A549 (cell line): Measurements from ENCODE around the gene LSS. TPM values are rescaled to one million over a fixed set of nuclear protein-coding genes. Genes with fewer than 3 reads are reported as not detected.

Experiments used
- ATAC-seq, 2 experiments: fragments of 200-7000 bp in 1 of 2; fragments of >200 bp in 1 of 2; cut with Nextera tagmentation in 1 of 2; cut with Tn5 transposase in 1 of 2; 3 replicates each; pipeline versions ENCODE4 v1.8.0 to v1.9.1; 2018 to 2020; ENCODE audit warnings: mild to moderate bottlenecking in 1 of 2, moderate library complexity in 1 of 2
- CTCF ChIA-PET: fragments of 300-600 bp; sonication (Branson Sonifier 250); formaldehyde crosslinking; extraction: SDS; loops from one replicate; lab custom pipeline; 2021; ENCODE audit warnings: antibody characterized with exemption, inconsistent platforms; lab: Yijun Ruan, JAX
- POLR2A ChIA-PET: fragments of 350-600 bp; formaldehyde crosslinking; extraction: SDS; loops from one replicate; lab custom pipeline; 2021; ENCODE audit warnings: antibody characterized with exemption, inconsistent platforms; lab: Yijun Ruan, JAX
- DNase-seq, 2 experiments: peaks; one replicate each; pipeline versions ENCODE4 v3.0.0 to v3.0.0-alpha.2; 2011 to 2016; ENCODE audit warnings: low read depth in 1 of 2, low spot score in 1 of 2
- FAIRE-seq: peaks from 2 replicates; lab custom pipeline; 2011; peaks lifted over from hg19 to GRCh38; lab: Jason Lieb, UNC
- H3K27ac ChIP-seq, 2 experiments: fragments of >200 bp; sonication (Bioruptor Twin); formaldehyde crosslinking; 3 replicates each; pipeline ENCODE4 v1.5.1; 2016 to 2017
- H3K4me1 ChIP-seq: fragments of >200 bp; sonication (Bioruptor Twin); formaldehyde crosslinking; 3 replicates; pipeline ENCODE4 v1.6.1; 2016
- H3K4me2 ChIP-seq: fragments of >200 bp; sonication (Bioruptor Twin); formaldehyde crosslinking; 3 replicates; pipeline ENCODE4 v1.6.1; 2016
- H3K4me3 ChIP-seq: fragments of >200 bp; sonication (Bioruptor Twin); formaldehyde crosslinking; 3 replicates; pipeline ENCODE4 v1.5.1; 2016
- H3K9me3 ChIP-seq: fragments of >200 bp; sonication (Bioruptor Twin); formaldehyde crosslinking; 3 replicates; pipeline ENCODE4 v1.6.1; 2016
- BHLHE40 ChIP-seq: IDR thresholded peaks from 2 replicates; pipeline ENCODE4 v1.6.1; 2012; ENCODE audit warnings: low read depth, low read length, inconsistent platforms
- CEBPB ChIP-seq, 2 experiments: fragments of >200 bp in 1 of 2; sonication (Bioruptor Twin) in 1 of 2; formaldehyde crosslinking in 1 of 2; IDR thresholded peaks; 2 replicates each; pipeline ENCODE4 v1.6.1; 2012 to 2016
- CHD2 ChIP-seq: fragments of 150-350 bp; IDR thresholded peaks from 2 replicates; pipeline ENCODE4 v1.6.1; 2014; ENCODE audit warnings: low read length; ENCODE audit not compliant: partially characterized antibody
- EHF ChIP-seq: fragments of 250-450 bp; sonication (Bioruptor Pico); IDR thresholded peaks from 2 replicates; pipeline ENCODE4 v1.5.0; 2020; ENCODE audit warnings: mild to moderate bottlenecking
- ESRRA ChIP-seq: fragments of 150-350 bp; IDR thresholded peaks from 2 replicates; pipeline ENCODE4 v1.6.1; 2014; ENCODE audit warnings: mild to moderate bottlenecking, low read length, borderline replicate concordance
- FOSB ChIP-seq: fragments of 250-450 bp; sonication (Bioruptor Pico); IDR thresholded peaks from 2 replicates; pipeline ENCODE4 v1.5.0; 2020; ENCODE audit warnings: mild to moderate bottlenecking, moderate library complexity
- HEYL ChIP-seq: fragments of 250-450 bp; sonication (Bioruptor Pico); IDR thresholded peaks from 2 replicates; pipeline ENCODE4 v1.8.0; 2021; ENCODE audit warnings: mild to moderate bottlenecking, moderate library complexity
- HOXA7 ChIP-seq: fragments of 250-450 bp; sonication (Bioruptor Pico); IDR thresholded peaks from 2 replicates; pipeline ENCODE4 v1.5.0; 2020; ENCODE audit warnings: mild to moderate bottlenecking, moderate library complexity
- HOXB13 ChIP-seq: fragments of 250-450 bp; sonication (Bioruptor Pico); IDR thresholded peaks from 2 replicates; pipeline ENCODE4 v1.5.0; 2020; ENCODE audit warnings: low read depth, mild to moderate bottlenecking, moderate library complexity
- HOXB5 ChIP-seq: fragments of 250-450 bp; sonication (Bioruptor Pico); IDR thresholded peaks from 2 replicates; pipeline ENCODE4 v1.5.0; 2020; ENCODE audit warnings: mild to moderate bottlenecking, moderate library complexity
- JUN ChIP-seq, 2 experiments: fragments of >200 bp; sonication (Bioruptor Twin); formaldehyde crosslinking; IDR thresholded peaks; 2 replicates in 1 of 2; 3 replicates in 1 of 2; pipeline ENCODE4 v1.6.1; 2016 to 2017
- JUNB ChIP-seq: fragments of >200 bp; sonication (Bioruptor Twin); formaldehyde crosslinking; IDR thresholded peaks from 2 replicates; pipeline ENCODE4 v1.6.1; 2016
- MAFK ChIP-seq: fragments of 450-650 bp; IDR thresholded peaks from 2 replicates; pipeline ENCODE4 v1.6.1; 2014; ENCODE audit not compliant: partially characterized antibody
- MAZ ChIP-seq: fragments of 150-350 bp; IDR thresholded peaks from 2 replicates; pipeline ENCODE4 v1.6.1; 2014; ENCODE audit warnings: antibody characterized with exemption, low read depth, low read length, borderline replicate concordance
- MYC ChIP-seq: IDR thresholded peaks from 2 replicates; pipeline ENCODE4 v1.6.1; 2012; ENCODE audit warnings: mild to moderate bottlenecking, inconsistent platforms, low read length, improper control_type of control experiment, borderline replicate concordance
- NPAS2 ChIP-seq: fragments of 250-450 bp; sonication (Bioruptor Pico); IDR thresholded peaks from 2 replicates; pipeline ENCODE4 v1.8.0; 2022; ENCODE audit warnings: mild to moderate bottlenecking, moderate library complexity, borderline replicate concordance
- PHF8 ChIP-seq: fragments of 200-600 bp; sonication (generic); IDR thresholded peaks from 2 replicates; pipeline ENCODE4 v1.6.1; 2016; ENCODE audit warnings: low read depth, mild to moderate bottlenecking, antibody characterized with exemption, moderate library complexity, borderline replicate concordance
- POLR2A ChIP-seq: IDR thresholded peaks from 2 replicates; pipeline ENCODE4 v1.6.1; 2012; ENCODE audit warnings: mild to moderate bottlenecking, low read length
- RARB ChIP-seq: fragments of 250-450 bp; sonication (Bioruptor Pico); IDR thresholded peaks from 2 replicates; pipeline ENCODE4 v1.8.0; 2021; ENCODE audit warnings: mild to moderate bottlenecking, moderate library complexity
- RNF2 ChIP-seq: fragments of 200-600 bp; sonication (generic); IDR thresholded peaks from 2 replicates; pipeline ENCODE4 v1.6.1; 2016; ENCODE audit warnings: low read depth, mild to moderate bottlenecking, antibody characterized with exemption, moderate library complexity, borderline replicate concordance
- SMC3 ChIP-seq: fragments of >200 bp; sonication (Bioruptor Twin); formaldehyde crosslinking; IDR thresholded peaks from 3 replicates; pipeline ENCODE4 v1.6.1; 2018; ENCODE audit warnings: inconsistent platforms
- WGBS: methylation state at CpG from one replicate; pipeline ENCODE4 v1.1.6; 2017; ENCODE audit errors: missing lambda C conversion rate; 5-methylcytosine and 5-hydroxymethylcytosine counted together
- polyA plus RNA-seq, 4 experiments: library from polyadenylated mRNA; depleted of rRNA in 3 of 4; stranded (reverse); fragments of >200 nt; fragmentation: RNase III in 1 of 4; extraction: RNeasy Plus Mini Kit Qiagen cat#74134 plus additional on column Dnase treatment in 1 of 4; gene quantifications; 2 replicates in 3 of 4; 3 replicates in 1 of 4; pipeline ENCODE4 v1.2.3, GENCODE V29; 2011 to 2017
- TF ChIP-seq, protein P1 (sequence below): IDR thresholded peaks from 2 replicates; pipeline ENCODE4 v1.6.1; 2012; ENCODE audit warnings: low read depth, borderline replicate concordance
- TF ChIP-seq, protein P2 (sequence below): fragments of 250-450 bp; sonication (Bioruptor Pico); IDR thresholded peaks from 2 replicates; pipeline ENCODE4 v1.5.0; 2021; ENCODE audit warnings: mild to moderate bottlenecking, moderate library complexity, borderline replicate concordance
- TF ChIP-seq, protein P3 (sequence below): fragments of 200-600 bp; sonication (generic); IDR thresholded peaks from 2 replicates; pipeline ENCODE4 v1.6.1; 2016; ENCODE audit warnings: antibody characterized with exemption, mild to moderate bottlenecking, moderate library complexity

The LSS gene
- polyA plus RNA-seq, 2 of the 4 experiments (the other 2 are of a cell fraction) = 9.5 to 22.0 TPM

DNA sequence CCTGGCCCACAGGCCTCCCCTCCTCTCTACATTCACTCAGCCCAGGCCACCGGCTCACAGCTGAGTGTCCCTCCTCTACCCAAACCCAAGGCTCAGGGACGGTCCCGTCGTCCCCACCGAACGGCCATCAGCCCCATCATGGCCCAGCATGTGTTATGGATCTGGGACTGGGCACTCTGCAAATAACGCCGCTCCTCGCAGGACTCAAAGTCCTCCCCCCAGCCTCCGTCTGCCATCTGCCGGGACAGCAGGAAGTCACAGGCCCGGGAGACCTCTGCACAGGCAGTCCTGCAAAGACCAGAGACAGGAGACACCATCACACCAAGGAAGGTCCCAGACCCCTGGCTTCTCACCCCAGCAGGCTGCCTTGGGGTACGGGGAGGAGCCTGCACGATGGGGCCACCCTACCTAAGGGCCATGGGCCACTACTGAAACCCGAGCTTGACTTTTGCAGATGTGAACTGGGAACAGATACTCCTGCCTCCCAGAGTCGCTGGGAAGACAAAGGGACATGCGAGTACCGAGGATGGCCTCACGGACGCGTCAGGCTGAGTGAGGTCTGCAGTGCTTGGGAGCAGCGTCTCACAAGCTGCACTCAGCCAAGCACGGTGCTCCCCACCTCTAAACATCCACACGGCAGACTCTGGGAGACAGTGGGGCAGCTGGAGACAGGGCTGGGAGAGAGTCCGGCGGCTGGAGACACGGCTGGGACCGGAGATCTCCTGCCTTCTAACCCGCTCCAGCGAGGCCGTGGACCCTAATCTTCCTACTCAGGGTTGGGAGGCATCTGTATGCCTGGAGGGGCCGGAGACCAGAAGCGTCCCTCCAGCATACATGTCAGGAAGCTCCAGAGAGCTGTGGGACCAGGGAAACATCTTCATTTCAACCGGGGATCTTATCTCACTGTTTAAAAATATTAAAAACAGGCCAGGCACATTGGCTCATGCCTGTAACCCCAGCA, 33.9 kb downstream of the LSS start:
- H3K4me2 ChIP-seq = no peak overlapping the region
- POLR2A ChIA-PET = no interaction called here
- FAIRE-seq (no peak), DNase-seq (no peak), ATAC-seq (no peak)
- H3K9me3 ChIP-seq = no peaks in the 10 kb centered on the region
- no peaks in the 10 kb centered on the region for H3K4me1 ChIP-seq
- H3K27ac ChIP-seq = no peak overlapping the region
- WGBS = 94% methylated on average over 26 of the region's 34 CpGs
- H3K4me3 ChIP-seq = no peak overlapping the region
- CTCF ChIA-PET = interaction anchor here (1.2 to 1.5 kb wide), 2 partner anchors 41 to 51 kb away, joined by 3 to 5 read pairs; no protein-coding TSS in a partner anchor
- no peak for TF ChIP-seq NPAS2 (CRISPR knock-in tag)
- TF ChIP-seq POLR2A = no peak
- no peak for TF ChIP-seq CEBPB (IDR thresholded peaks at IDR 0.05)
- no peak for TF ChIP-seq MAZ
- no peak for TF ChIP-seq PHF8
- no peak for TF ChIP-seq RARB (CRISPR knock-in tag)
- TF ChIP-seq CHD2 = no peak
- TF ChIP-seq HOXB13 (CRISPR knock-in tag) = no peak
- TF ChIP-seq HEYL (CRISPR knock-in tag) = no peak
- no peak for TF ChIP-seq BHLHE40
- no peak for TF ChIP-seq JUN (IDR thresholded peaks at IDR 0.05)
- TF ChIP-seq, protein P1, sequence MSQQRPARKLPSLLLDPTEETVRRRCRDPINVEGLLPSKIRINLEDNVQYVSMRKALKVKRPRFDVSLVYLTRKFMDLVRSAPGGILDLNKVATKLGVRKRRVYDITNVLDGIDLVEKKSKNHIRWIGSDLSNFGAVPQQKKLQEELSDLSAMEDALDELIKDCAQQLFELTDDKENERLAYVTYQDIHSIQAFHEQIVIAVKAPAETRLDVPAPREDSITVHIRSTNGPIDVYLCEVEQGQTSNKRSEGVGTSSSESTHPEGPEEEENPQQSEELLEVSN = no peak
- TF ChIP-seq ESRRA = no peak
- no peak for TF ChIP-seq HOXA7 (CRISPR knock-in tag)
- TF ChIP-seq EHF (CRISPR knock-in tag) = no peak
- TF ChIP-seq, protein P2, sequence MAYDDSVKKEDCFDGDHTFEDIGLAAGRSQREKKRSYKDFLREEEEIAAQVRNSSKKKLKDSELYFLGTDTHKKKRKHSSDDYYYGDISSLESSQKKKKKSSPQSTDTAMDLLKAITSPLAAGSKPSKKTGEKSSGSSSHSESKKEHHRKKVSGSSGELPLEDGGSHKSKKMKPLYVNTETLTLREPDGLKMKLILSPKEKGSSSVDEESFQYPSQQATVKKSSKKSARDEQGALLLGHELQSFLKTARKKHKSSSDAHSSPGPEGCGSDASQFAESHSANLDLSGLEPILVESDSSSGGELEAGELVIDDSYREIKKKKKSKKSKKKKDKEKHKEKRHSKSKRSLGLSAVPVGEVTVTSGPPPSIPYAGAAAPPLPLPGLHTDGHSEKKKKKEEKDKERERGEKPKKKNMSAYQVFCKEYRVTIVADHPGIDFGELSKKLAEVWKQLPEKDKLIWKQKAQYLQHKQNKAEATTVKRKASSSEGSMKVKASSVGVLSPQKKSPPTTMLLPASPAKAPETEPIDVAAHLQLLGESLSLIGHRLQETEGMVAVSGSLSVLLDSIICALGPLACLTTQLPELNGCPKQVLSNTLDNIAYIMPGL (CRISPR knock-in tag) = no peak
- TF ChIP-seq, protein P3, sequence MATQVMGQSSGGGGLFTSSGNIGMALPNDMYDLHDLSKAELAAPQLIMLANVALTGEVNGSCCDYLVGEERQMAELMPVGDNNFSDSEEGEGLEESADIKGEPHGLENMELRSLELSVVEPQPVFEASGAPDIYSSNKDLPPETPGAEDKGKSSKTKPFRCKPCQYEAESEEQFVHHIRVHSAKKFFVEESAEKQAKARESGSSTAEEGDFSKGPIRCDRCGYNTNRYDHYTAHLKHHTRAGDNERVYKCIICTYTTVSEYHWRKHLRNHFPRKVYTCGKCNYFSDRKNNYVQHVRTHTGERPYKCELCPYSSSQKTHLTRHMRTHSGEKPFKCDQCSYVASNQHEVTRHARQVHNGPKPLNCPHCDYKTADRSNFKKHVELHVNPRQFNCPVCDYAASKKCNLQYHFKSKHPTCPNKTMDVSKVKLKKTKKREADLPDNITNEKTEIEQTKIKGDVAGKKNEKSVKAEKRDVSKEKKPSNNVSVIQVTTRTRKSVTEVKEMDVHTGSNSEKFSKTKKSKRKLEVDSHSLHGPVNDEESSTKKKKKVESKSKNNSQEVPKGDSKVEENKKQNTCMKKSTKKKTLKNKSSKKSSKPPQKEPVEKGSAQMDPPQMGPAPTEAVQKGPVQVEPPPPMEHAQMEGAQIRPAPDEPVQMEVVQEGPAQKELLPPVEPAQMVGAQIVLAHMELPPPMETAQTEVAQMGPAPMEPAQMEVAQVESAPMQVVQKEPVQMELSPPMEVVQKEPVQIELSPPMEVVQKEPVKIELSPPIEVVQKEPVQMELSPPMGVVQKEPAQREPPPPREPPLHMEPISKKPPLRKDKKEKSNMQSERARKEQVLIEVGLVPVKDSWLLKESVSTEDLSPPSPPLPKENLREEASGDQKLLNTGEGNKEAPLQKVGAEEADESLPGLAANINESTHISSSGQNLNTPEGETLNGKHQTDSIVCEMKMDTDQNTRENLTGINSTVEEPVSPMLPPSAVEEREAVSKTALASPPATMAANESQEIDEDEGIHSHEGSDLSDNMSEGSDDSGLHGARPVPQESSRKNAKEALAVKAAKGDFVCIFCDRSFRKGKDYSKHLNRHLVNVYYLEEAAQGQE = no peak
- no peak for TF ChIP-seq FOSB (CRISPR knock-in tag)

DNA sequence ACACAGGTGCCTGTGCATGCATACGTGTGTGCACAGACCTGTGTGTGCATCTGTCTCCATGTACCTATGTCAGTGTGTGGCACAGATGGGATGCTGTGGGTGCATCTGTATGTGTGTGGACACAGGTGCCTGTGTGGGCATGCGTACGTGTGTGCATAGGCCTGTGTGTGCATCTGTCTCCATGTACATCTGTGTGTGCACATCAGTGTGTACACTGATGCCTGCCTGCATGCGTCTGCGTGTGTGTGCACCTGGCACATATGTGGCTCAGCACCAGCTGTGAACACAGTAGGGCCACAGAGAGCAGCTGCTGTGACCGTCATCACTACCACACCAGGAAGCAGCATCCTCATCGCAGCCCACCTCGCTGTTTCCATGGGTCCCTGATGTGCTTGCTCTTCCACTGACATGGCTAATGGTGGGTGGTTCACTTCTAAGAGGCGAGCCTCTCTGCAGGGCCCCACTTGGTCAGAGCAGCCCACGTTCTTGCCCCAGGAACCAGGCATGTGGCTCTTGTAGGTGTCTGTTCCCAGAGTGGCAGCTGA, 34.7 kb downstream of the LSS start:
- POLR2A ChIA-PET = no interaction called here
- TF ChIP-seq BHLHE40 = no peak
- TF ChIP-seq MYC = no peak
- no peak for TF ChIP-seq RNF2
- TF ChIP-seq HOXB5 = no peak
- TF ChIP-seq JUNB = no peak
- no peak for TF ChIP-seq POLR2A
- no peak for TF ChIP-seq MAFK
- no peak for TF ChIP-seq RARB (CRISPR knock-in tag)
- no peak for TF ChIP-seq SMC3
- no peak for ATAC-seq
- Histone ChIP-seq H3K9me3 (no peaks in the 10 kb centered on the region), H3K4me2 (no peak overlapping the region), H3K4me1 (peaks cover 2% of the 10 kb centered on the region; the same call in 2 of the 3 replicates), H3K27ac (no peak overlapping the region), H3K4me3 (no peak overlapping the region)
- 93% methylated on average over 6 of the region's 10 CpGs for WGBS
- CTCF ChIA-PET = interaction anchor here (1.2 kb wide), 1 partner anchor 40 kb away, joined by 3 read pairs; no protein-coding TSS in a partner anchor
- no peak for DNase-seq
- FAIRE-seq = no peak
